ENCODE results near the gene DCTN4. TPM values are rescaled to one million over a fixed set of nuclear protein-coding genes. Genes with fewer than 3 reads are reported as not detected.

The DCTN4 gene
- 18.4 to 21.8 TPM (median 20.2 TPM) in 5 replicates for total RNA-seq (2022; extraction: Qiagen RNA extraction; ENCODE audit: low read depth)

GRCh38 chr5:150758531-150759333 is at the start of gene DCTN4:
TSS of gene DCTN4 (minus strand) at chr5:150759017. CDS start at chr5:150758993, 24 bp downstream.

DNA sequence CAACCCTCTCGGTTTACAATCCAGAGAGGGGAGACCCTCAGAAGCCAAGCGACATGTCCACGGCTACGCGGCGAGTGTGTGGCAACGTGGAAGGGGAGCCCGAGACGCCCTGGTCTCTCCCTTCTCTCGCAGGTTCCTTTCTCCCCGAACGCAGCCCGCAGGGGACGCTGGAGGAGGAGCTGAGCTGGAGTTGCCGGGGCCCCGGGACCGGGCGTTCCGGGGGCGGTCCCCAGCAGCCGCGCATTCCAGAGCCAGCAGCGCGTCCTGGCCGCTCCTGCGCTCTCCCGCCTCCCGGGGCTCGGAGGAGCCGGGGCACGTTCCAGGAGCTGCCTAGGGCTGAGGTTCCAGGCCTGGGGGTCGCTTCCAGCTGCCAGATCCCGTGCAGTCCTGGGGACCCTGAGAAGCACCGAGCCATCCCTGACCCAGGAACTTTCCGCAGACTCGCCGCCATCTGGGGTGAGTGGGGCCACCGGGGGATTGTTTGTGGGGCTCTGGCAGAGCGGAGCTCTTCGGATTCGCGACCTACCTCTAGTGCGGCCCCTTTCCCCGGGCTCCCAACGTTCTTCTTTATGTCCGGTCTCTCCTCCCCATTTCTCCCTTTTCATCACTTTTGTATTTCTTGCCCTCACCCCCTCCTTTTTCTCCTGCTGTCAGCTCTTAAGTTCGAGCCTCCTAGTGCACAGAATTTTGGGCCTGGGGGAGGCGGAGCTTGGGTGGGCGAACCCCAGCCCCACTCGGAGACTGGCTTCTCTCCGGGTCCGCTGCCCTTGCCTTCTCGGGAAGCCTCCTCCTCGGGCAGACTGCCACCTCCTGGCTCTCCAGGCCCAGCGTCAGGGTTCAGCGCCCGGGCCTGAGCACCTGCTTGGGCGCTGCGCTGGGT is 19.9 kb upstream of the DCTN4 start, which contains the start of gene SMIM3:
SMIM3 (plus strand) TSS at position 241 of the 880 bp plus-strand sequence. CDS start 16,684 bp downstream, outside the sequence.

DNA sequence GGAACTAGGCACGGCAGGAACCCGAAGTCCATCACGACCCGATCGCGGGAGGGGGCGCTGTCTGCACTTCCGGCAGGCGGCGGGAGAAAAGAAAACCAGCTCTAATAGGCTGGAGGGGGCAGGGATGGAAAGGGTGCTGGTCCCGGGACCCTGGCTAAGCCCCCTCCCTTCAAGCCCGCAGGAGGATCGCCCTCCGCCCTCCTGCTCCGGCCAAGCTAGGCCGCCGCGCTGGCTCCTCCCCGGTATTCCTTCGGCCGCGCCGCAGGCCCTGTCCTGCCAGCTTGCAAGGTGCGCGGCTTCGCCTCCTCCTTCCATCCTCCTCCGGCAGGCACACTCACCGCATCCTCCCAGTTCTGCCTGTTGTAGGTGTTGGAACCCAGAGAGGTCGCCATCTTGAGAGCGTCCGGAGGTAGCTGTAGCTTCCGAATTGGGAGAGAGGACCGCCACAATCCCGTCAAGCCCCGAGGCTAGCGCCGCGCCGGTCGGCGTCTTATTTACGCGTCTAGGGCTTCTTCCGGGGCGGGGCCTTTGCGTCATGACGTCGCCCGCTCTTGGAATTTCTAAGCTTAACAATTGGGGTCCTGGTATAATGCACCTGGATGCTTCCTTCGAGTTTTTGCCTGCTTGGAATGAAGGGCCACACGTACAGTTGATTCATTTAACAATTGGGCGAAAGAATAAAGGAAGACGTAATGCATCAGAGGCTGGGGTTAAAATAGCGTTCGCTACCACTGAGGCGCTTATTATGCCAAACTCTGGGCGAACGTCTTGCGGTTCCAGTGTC is 58.0 kb downstream of the DCTN4 start, which contains the start of gene RBM22:
RBM22 (minus strand) TSS at position 469 of the 784 bp plus-strand sequence; CDS start at position 392, 77 bp downstream.

DNA sequence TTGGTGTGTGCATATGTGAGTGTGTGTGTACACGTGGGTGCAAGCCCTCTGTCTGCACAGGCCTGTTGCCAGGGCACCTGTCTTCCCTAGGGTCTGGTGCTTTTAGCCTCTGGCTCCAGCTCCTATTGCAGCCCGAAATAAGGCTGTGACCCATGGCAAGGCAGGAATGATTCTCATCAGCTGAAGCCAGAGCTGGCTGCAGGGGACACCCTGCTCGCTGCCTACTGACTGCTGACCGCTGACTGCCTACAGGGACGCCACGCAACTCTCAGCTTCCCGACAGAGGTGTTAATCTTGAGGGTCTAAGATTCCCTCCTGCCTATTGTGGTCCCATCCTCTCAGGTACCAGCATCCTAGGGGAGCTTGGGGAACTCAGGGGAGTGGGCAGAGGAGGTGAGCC is 97.7 kb downstream of the DCTN4 start, which contains the start of gene MYOZ3:
MYOZ3 (plus strand) TSS at position 166 of the 400 bp plus-strand sequence. CDS start 1,691 bp downstream, outside the sequence.

Other genes with a start within 250 kb of the DCTN4 start
- gene SYNPO, start 118.4 kb downstream of the DCTN4 start, total RNA-seq (2022; extraction: Qiagen RNA extraction; ENCODE audit: low read depth) = 28.1 to 34.7 TPM (median 30.7 TPM) in 5 replicates
- 0.03 to 0.29 TPM (median 0.10 TPM) in 3 of 5 replicates, not detected in the others for gene MYOZ3, start 97.8 kb downstream of the DCTN4 start, total RNA-seq (2022; extraction: Qiagen RNA extraction; ENCODE audit: low read depth)
- 50.5 to 54.8 TPM (median 53.2 TPM) in 5 replicates for gene RBM22, start 58.0 kb downstream of the DCTN4 start, total RNA-seq (2022; extraction: Qiagen RNA extraction; ENCODE audit: low read depth)
- gene SMIM3, start 19.7 kb upstream of the DCTN4 start, total RNA-seq (2022; extraction: Qiagen RNA extraction; ENCODE audit: low read depth) = 3.6 to 4.5 TPM (median 3.7 TPM) in 5 replicates
- gene IRGM, start 87.5 kb upstream of the DCTN4 start, total RNA-seq (2022; extraction: Qiagen RNA extraction; ENCODE audit: low read depth) = 0.06 to 0.17 TPM (median 0.09 TPM) in 3 of 5 replicates, not detected in the others
- 2.9 to 3.2 TPM (median 2.9 TPM) in 5 replicates for gene ZNF300, start 146.0 kb upstream of the DCTN4 start, total RNA-seq (2022; extraction: Qiagen RNA extraction; ENCODE audit: low read depth)